ENCODE results near the gene RAB27A. TPM values are rescaled to one million over a fixed set of nuclear protein-coding genes. Genes with fewer than 3 reads are reported as not detected.

RAB27A gene
- polyA plus RNA-seq, 1 of the 3 experiments (the other 2 are of a cell fraction): 9.6 TPM

DNA sequence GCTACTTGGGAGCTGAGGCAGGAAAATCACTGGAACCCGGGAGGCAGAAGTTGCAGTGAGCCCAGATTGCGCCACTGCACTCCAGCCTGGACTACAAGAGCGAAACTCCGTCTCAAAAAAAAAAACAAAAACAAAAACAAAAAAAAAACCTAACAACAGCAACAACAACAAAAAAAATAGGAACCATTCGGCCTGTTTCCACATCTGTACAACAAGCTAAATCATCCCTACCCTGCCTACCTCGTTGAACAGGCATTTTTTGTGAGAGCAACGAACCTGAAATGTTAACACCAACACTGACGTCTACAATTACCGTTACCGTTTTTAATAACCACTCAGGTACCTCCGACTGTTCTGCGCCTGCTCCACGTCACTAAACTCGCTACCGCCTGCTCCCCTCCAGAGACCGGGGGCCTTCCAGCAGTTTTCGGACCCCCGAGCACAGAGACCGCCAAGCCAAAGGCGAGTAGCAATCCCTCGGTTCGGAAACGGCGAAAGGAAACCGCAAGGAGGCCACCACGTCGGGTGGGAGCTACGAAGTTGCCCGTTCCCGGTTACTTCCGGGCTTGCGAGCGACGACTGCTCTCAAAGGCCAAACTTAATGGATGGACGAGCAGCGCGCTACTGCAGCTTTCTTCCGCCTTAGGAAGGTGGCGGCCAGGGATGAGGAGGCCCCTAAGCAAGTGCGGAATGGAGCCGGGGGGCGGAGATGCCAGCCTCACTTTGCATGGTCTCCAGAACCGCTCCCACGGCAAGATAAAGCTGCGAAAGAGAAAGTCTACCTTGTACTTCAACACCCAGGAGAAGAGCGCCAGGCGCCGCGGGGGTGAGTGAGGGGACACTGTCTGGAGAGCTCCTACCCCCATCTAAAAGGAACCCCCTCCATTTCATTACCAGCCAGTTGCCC, 29.2 kb upstream of the RAB27A start, which contains the start of the genes PIGB and PIGBOS1:
Gene PIGB, plus strand, starts transcription at position 635 of the 907 bp plus-strand sequence. Its CDS starts 29 bp downstream, at position 664.
Gene PIGBOS1, minus strand, starts transcription at position 536 of the 907 bp plus-strand sequence. CDS start 1,331 bp downstream, outside the sequence.
- Histone ChIP-seq H3K4me1 (ENCODE audit: control insufficient read depth in 1 of 2, insufficient read depth in 2 of 2, low read depth in 1 of 2, low read length in 1 of 2) (peaks cover 4 to 6% of the 10 kb centered on the region in 2 experiments; a peak in 3 of 4 replicates), H3K27ac (ENCODE audit: low read depth in 2 of 2, low read length in 1 of 2) (peak within 1 kb of the TSS; percentile 88), H2AFZ (ENCODE audit: low read depth) (peak within 1 kb of the TSS; percentile 93), H3F3A (replicated peaks; ENCODE audit: insufficient read depth) (no peaks in the 10 kb centered on the region), H3K9ac (peak within 1 kb of the TSS; percentile 99), H3K4me2 (peak within 1 kb of the TSS; percentile 87), H3K36me3 (replicated peaks in 1 of 2; ENCODE audit: control insufficient read depth in 1 of 2, insufficient read depth in 2 of 2, low read length in 1 of 2) (peaks cover 0 to 9% of the 10 kb centered on the region in 2 experiments), H3K9me3 (no peaks in the 10 kb centered on the region), H3K4me3 (ENCODE audit: low read depth in 2 of 2, low read length in 1 of 2) (peak within 1 kb of the TSS; percentile 67 to 99), H3K79me2 (ENCODE audit: insufficient read depth) (peaks cover 59% of the 10 kb centered on the region), H3K27me3 (ENCODE audit: insufficient read depth) (no peaks in the 10 kb centered on the region), H3K9me2 (no peaks in the 10 kb centered on the region), H4K20me1 (ENCODE audit: insufficient read depth) (no peaks in the 10 kb centered on the region)
- POLR2A ChIA-PET: interaction anchor here (0.8 to 1.7 kb wide), 4 partner anchors 11 to 122 kb away, joined by 3 to 22 read pairs (median 4); partner anchors contain the start of genes CCPG1, PIERCE2 and RSL24D1
- CTCF ChIA-PET: interaction anchor here (0.7 to 1.8 kb wide), 4 partner anchors 16 to 117 kb away, joined by 3 to 7 read pairs (median 4); partner anchors contain the start of genes CCPG1 and PIERCE2
- WGBS (ENCODE audit: low lambda C conversion rate): under 1% methylated on average over 46 of the region's 49 CpGs
- DNase-seq: peak; percentile 85
- TF ChIP-seq FOXM1 (IDR thresholded peaks at IDR 0.05; ENCODE audit: low read depth) (no peak), TEAD4 (IDR thresholded peaks at IDR 0.05; ENCODE audit: borderline replicate concordance, insufficient read depth) (0 out of 2 replicates have a peak, but pooled peaks have one; percentile 18), PBX3 (IDR thresholded peaks at IDR 0.05) (no peak), FOSL2 (IDR thresholded peaks at IDR 0.05; ENCODE audit: borderline replicate concordance, low read depth) (no peak), RXRA (IDR thresholded peaks at IDR 0.05; ENCODE audit: borderline replicate concordance, low read depth) (no peak), MAX (IDR thresholded peaks at IDR 0.05; ENCODE audit: low read depth) (peak; percentile 78), YY1 (IDR thresholded peaks at IDR 0.05; ENCODE audit: low read depth) (peak; percentile 57), TAF1 (IDR thresholded peaks at IDR 0.05; ENCODE audit: borderline replicate concordance, low read depth, low read length) (peak; percentile 87), RFX5 (IDR thresholded peaks at IDR 0.05; ENCODE audit: low read length) (no peak; the same call in 1 of the 2 replicates), SIN3A (IDR thresholded peaks at IDR 0.05; ENCODE audit: borderline replicate concordance, low read depth, low read length) (peak; percentile 92; the same call in 1 of the 2 replicates), GATA2 (CRISPR knock-in tag; IDR thresholded peaks at IDR 0.05) (no peak), CHD2 (IDR thresholded peaks at IDR 0.05; ENCODE audit: low read length, partially characterized antibody) (peak; percentile 61), REST (IDR thresholded peaks at IDR 0.05; ENCODE audit: low read depth, low read length) (peak; percentile 71; the same call in 1 of the 2 replicates), EP300 (IDR thresholded peaks at IDR 0.05; ENCODE audit: borderline replicate concordance in 1 of 2, low read depth in 1 of 2, low read length in 1 of 2) (no peak; a peak in 1 of 4 replicates), NRF1 (IDR thresholded peaks at IDR 0.05; ENCODE audit: low read depth, low read length) (0 out of 2 replicates have a peak, but pooled peaks have one; percentile 12), TCF12 (IDR thresholded peaks at IDR 0.05) (no peak; the same call in 1 of the 2 replicates), USF1 (IDR thresholded peaks at IDR 0.05; ENCODE audit: borderline replicate concordance, low read depth) (no peak), MEF2A (IDR thresholded peaks at IDR 0.05; ENCODE audit: borderline replicate concordance, low read depth) (no peak), FOXJ3 (CRISPR knock-in tag; IDR thresholded peaks at IDR 0.05) (peak; percentile 57; the same call in 1 of the 2 replicates), SMC3 (IDR thresholded peaks at IDR 0.05; ENCODE audit: low read depth, low read length) (0 out of 2 replicates have a peak, but pooled peaks have one; percentile 18), GABPA (IDR thresholded peaks at IDR 0.05; ENCODE audit: low read depth) (peak; percentile 71)
- TF ChIP-seq, protein P1, sequence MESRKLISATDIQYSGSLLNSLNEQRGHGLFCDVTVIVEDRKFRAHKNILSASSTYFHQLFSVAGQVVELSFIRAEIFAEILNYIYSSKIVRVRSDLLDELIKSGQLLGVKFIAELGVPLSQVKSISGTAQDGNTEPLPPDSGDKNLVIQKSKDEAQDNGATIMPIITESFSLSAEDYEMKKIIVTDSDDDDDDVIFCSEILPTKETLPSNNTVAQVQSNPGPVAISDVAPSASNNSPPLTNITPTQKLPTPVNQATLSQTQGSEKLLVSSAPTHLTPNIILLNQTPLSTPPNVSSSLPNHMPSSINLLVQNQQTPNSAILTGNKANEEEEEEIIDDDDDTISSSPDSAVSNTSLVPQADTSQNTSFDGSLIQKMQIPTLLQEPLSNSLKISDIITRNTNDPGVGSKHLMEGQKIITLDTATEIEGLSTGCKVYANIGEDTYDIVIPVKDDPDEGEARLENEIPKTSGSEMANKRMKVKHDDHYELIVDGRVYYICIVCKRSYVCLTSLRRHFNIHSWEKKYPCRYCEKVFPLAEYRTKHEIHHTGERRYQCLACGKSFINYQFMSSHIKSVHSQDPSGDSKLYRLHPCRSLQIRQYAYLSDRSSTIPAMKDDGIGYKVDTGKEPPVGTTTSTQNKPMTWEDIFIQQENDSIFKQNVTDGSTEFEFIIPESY (IDR thresholded peaks at IDR 0.05; ENCODE audit: borderline replicate concordance, low read depth): peak; percentile 57; the same call in 1 of the 2 replicates
